Measurements from ENCODE around the gene ZP2. TPM values are rescaled to one million over a fixed set of nuclear protein-coding genes. Genes with fewer than 3 reads are reported as not detected.

The ZP2 gene
- total RNA-seq, 1 experiment from 2014 or later: not detected

DNA sequence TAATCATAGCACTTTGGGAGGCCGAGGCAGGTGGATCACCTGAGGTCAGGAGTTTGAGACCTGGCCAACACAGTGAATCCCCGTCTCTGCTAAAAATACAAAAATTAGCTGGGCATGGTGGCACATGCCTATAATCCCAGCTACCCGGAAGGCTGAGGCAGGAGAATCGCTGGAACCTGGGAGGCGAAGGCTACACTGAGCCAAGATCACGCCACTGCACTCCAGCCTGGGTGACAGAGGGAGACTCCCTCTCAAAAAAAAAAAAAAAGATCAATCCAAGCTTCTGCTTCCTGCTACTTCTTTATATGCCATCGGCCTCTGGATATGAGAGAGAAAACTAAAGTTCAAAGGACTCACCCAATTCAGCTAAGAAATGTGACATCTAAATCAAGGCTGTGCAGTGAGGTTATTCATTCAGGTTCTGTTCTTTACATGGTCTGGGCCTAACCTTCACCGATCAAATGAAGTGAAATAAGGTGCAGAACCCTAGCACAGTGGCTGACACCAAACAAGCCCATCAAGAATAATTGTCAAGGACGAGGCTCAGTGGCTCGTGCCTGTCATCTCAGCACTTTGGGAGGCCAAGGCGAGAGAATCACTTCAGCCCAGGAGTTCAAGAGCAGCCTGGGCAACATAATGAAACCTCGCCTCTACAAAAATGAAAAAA, 25.6 kb downstream of the ZP2 start:
- no TSS peak for BruUV-seq (replicated peaks)
- no peaks in the 10 kb centered on the region for H3K79me2 ChIP-seq (ENCODE audit: low read length)
- intact Hi-C loops (cut with micrococcal nuclease): loop anchor here (5.0 kb wide), 2 partner anchors 92 to 117 kb away; partner anchors contain the start of gene CRYM
- no peak overlapping the region for H3K9ac ChIP-seq (ENCODE audit: low read length)
- TF ChIP-seq, protein P1, sequence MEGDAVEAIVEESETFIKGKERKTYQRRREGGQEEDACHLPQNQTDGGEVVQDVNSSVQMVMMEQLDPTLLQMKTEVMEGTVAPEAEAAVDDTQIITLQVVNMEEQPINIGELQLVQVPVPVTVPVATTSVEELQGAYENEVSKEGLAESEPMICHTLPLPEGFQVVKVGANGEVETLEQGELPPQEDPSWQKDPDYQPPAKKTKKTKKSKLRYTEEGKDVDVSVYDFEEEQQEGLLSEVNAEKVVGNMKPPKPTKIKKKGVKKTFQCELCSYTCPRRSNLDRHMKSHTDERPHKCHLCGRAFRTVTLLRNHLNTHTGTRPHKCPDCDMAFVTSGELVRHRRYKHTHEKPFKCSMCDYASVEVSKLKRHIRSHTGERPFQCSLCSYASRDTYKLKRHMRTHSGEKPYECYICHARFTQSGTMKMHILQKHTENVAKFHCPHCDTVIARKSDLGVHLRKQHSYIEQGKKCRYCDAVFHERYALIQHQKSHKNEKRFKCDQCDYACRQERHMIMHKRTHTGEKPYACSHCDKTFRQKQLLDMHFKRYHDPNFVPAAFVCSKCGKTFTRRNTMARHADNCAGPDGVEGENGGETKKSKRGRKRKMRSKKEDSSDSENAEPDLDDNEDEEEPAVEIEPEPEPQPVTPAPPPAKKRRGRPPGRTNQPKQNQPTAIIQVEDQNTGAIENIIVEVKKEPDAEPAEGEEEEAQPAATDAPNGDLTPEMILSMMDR (conservative IDR thresholded peaks at IDR 0.05; ENCODE audit: low read depth, low read length): no peak
- TF ChIP-seq EZH2phosphoT487 (IDR thresholded peaks at IDR 0.05; ENCODE audit: borderline replicate concordance, low read length) (no peak), EZH2 (IDR thresholded peaks at IDR 0.05; ENCODE audit: low read length, unreplicated experiment) (no peak)
- no peak overlapping the region for H3K4me3 ChIP-seq (ENCODE audit: low read length)
- DNase-seq (no peak), ATAC-seq (no peak)
- H2AFZ ChIP-seq (ENCODE audit: low read length): no peak overlapping the region
- peaks cover 11% of the 10 kb centered on the region for H3K4me1 ChIP-seq (ENCODE audit: insufficient read depth, low read length)
- no peaks in the 10 kb centered on the region for H3K9me3 ChIP-seq (ENCODE audit: low read length)
- no peaks in the 10 kb centered on the region for H3K27me3 ChIP-seq (ENCODE audit: low read length)
- H3K27ac ChIP-seq (ENCODE audit: low read length): no peak overlapping the region
- no peaks in the 10 kb centered on the region for H3F3A ChIP-seq (ENCODE audit: low read length, unreplicated experiment)
- CTCF ChIA-PET: interaction anchor here (0.7 kb wide), 2 partner anchors 19 to 67 kb away, joined by 3 to 9 read pairs; no protein-coding TSS in a partner anchor
- H4K20me1 ChIP-seq (ENCODE audit: low read length): no peaks in the 10 kb centered on the region
- no peaks in the 10 kb centered on the region for H3K9me2 ChIP-seq (replicated peaks; ENCODE audit: low read length)
- peaks cover 3% of the 10 kb centered on the region for H3K36me3 ChIP-seq (ENCODE audit: low read depth, low read length)
- POLR2A ChIA-PET (ENCODE audit: unreplicated experiment): interaction anchor here (0.6 kb wide), 1 partner anchor 9 kb away, joined by 6 read pairs; no protein-coding TSS in a partner anchor
- no peak overlapping the region for H3K4me2 ChIP-seq (ENCODE audit: low read length)

DNA sequence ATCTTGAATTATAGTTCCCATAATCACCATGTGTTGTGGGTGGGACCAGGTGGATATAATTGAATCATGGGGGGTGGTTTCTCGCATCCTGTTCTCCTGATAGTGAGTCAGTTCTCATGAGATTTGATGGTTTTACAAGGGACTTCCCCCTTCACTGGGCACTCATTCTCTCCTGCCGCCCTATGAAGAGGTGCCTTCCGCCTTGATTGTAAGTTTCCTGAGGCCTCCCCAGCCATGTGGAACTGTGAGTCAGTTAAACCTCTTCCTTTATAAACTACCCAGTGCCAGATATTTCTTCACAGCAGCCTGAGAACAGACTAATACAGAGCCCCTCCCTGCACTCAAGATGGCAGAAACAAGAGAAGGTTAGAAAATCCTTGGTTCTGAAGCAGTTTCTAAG, 26.5 kb downstream of the ZP2 start:
- TF ChIP-seq, protein P1 (conservative IDR thresholded peaks at IDR 0.05; ENCODE audit: low read depth, low read length): no peak
- TF ChIP-seq EZH2 (IDR thresholded peaks at IDR 0.05; ENCODE audit: low read length, unreplicated experiment): no peak
- TF ChIP-seq EZH2phosphoT487 (IDR thresholded peaks at IDR 0.05; ENCODE audit: borderline replicate concordance, low read length): no peak
- Histone ChIP-seq H3K9ac (ENCODE audit: low read length) (no peak overlapping the region), H3K4me3 (ENCODE audit: low read length) (no peak overlapping the region), H2AFZ (ENCODE audit: low read length) (no peak overlapping the region), H3K4me1 (ENCODE audit: insufficient read depth, low read length) (peaks cover 11% of the 10 kb centered on the region), H3K9me3 (ENCODE audit: low read length) (no peaks in the 10 kb centered on the region), H4K20me1 (ENCODE audit: low read length) (no peaks in the 10 kb centered on the region), H3K9me2 (replicated peaks; ENCODE audit: low read length) (no peaks in the 10 kb centered on the region), H3K4me2 (ENCODE audit: low read length) (no peak overlapping the region), H3K79me2 (ENCODE audit: low read length) (no peaks in the 10 kb centered on the region), H3K27ac (ENCODE audit: low read length) (no peak overlapping the region), H3K27me3 (ENCODE audit: low read length) (no peaks in the 10 kb centered on the region), H3F3A (ENCODE audit: low read length, unreplicated experiment) (no peaks in the 10 kb centered on the region), H3K36me3 (ENCODE audit: low read depth, low read length) (peaks cover 3% of the 10 kb centered on the region)
- ATAC-seq (no peak), DNase-seq (no peak)
- no TSS peak for BruUV-seq (replicated peaks)
- intact Hi-C loops (cut with micrococcal nuclease): loop anchor here (5.0 kb wide), 2 partner anchors 92 to 117 kb away; partner anchors contain the start of gene CRYM
- ChIA-PET POLR2A (ENCODE audit: unreplicated experiment) (no interaction called here), CTCF (no interaction called here)

DNA sequence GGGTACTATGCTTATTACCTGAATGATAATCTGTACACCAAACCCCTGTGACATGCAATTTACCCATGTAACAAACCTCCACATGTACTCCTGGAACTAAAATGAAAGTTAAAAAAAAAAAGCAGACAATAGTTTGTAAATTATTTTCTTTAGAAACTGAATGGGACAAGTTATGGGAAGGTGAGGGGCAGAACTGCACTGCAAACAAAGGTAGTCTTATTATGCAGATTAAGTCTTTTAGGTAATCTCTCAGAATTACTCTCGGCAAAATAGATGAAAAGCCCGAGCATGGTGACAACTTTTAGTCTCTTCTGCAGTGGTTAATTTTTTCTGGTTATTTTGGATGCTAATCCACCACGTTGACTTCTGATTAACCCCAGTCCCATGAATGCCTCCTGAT, 27.4 kb downstream of the ZP2 start:
- Histone ChIP-seq H3F3A (ENCODE audit: low read length, unreplicated experiment) (no peaks in the 10 kb centered on the region), H3K4me3 (ENCODE audit: low read length) (no peak overlapping the region), H3K27ac (ENCODE audit: low read length) (no peak overlapping the region), H2AFZ (ENCODE audit: low read length) (no peak overlapping the region), H3K9me2 (replicated peaks; ENCODE audit: low read length) (no peaks in the 10 kb centered on the region), H3K9me3 (ENCODE audit: low read length) (no peaks in the 10 kb centered on the region), H4K20me1 (ENCODE audit: low read length) (no peaks in the 10 kb centered on the region), H3K79me2 (ENCODE audit: low read length) (no peaks in the 10 kb centered on the region), H3K27me3 (ENCODE audit: low read length) (no peaks in the 10 kb centered on the region), H3K9ac (ENCODE audit: low read length) (no peak overlapping the region), H3K4me1 (ENCODE audit: insufficient read depth, low read length) (peaks cover 11% of the 10 kb centered on the region), H3K4me2 (ENCODE audit: low read length) (no peak overlapping the region), H3K36me3 (ENCODE audit: low read depth, low read length) (peaks cover 3% of the 10 kb centered on the region)
- intact Hi-C loops (cut with micrococcal nuclease): no loop called here
- ChIA-PET POLR2A (ENCODE audit: unreplicated experiment) (no interaction called here), CTCF (no interaction called here)
- no peak for DNase-seq
- ATAC-seq: no peak
- TF ChIP-seq, protein P1 (conservative IDR thresholded peaks at IDR 0.05; ENCODE audit: low read depth, low read length): no peak
- no peak for TF ChIP-seq EZH2 (IDR thresholded peaks at IDR 0.05; ENCODE audit: low read length, unreplicated experiment)
- no peak for TF ChIP-seq EZH2phosphoT487 (IDR thresholded peaks at IDR 0.05; ENCODE audit: borderline replicate concordance, low read length)
- no TSS peak for BruUV-seq (replicated peaks)

Measured in PC-3 (cell line).